ENCODE data around the gene SYTL3. TPM values are rescaled to one million over a fixed set of nuclear protein-coding genes. Genes with fewer than 3 reads are reported as not detected.

Gene SYTL3
- total RNA-seq (ENCODE audit: low replicate concordance) = 0.82 and 1.4 TPM in 2 replicates

GRCh38 chr6:158649289-158650143 lies at the start of gene SYTL3:
Gene SYTL3, plus strand, starts transcription at chr6:158650054. Its CDS starts 13,215 bp downstream, at chr6:158663269.

GRCh38 chr6:158644231-158645063 lies 5.4 kb upstream of the SYTL3 start, which contains the start of gene DYNLT1:
Gene DYNLT1, minus strand, starts transcription at chr6:158644743. Its CDS starts 35 bp downstream, at chr6:158644708.

Other genes starting within 250 kb of the SYTL3 start
- gene TMEM181, start 90.0 kb upstream of the SYTL3 start, total RNA-seq (ENCODE audit: low replicate concordance) = 26.4 and 38.3 TPM in 2 replicates
- 91.4 and 127 TPM in 2 replicates for gene DYNLT1, start 5.3 kb upstream of the SYTL3 start, total RNA-seq (ENCODE audit: low replicate concordance)
- 11.5 and 63.4 TPM in 2 replicates for gene EZR, start 169.3 kb downstream of the SYTL3 start, total RNA-seq (ENCODE audit: low replicate concordance)